IPS-11a (cell line): ENCODE data around the gene GCHFR.

ENCODE experiments used
- H3K4me3 ChIP-seq: one replicate; pipeline ENCODE4 v1.5.1; 2013; ENCODE audit warnings: low read depth, low read length, control low read depth

Gene GCHFR

GRCh38 chr15:40754883-40755811 is 8.7 kb upstream of the GCHFR start, which contains the start of gene RMDN3:
RMDN3 (minus strand) TSS chr15:40755254; CDS start chr15:40754783, 471 bp downstream.
- peak within 1 kb of the TSS; percentile 91 for H3K4me3 ChIP-seq

DNA sequence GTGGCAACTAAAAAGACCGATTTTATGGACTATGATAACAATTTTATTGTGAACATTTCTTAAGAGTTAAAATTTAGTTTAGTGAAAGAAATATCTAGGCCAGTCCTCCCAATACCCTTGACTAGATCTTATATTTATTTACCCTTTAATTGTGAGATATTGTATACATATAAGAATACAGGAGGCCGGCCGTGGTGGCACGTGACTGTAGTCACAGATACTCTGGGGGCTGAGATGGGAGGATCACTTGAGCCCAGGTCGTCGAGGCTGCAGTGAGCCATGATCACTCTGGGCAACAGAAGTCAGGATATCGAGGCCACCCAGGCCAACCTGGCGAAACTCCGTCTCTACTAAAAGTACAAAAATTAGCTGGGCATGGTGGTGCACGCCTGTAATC is 8.1 kb upstream of the GCHFR start:
- peak overlapping the region; percentile 50 for H3K4me3 ChIP-seq

GRCh38 chr15:40756938-40757337 is 6.9 kb upstream of the GCHFR start:
- no peak overlapping the region for H3K4me3 ChIP-seq

- H3K4me3 ChIP-seq: no peak overlapping the region
These were observed 3.9 kb upstream of the GCHFR start for GRCh38 chr15:40759961-40760360.

- H3K4me3 ChIP-seq: peak overlapping the region; percentile 60
These were observed 708 bp upstream of the GCHFR start for GRCh38 chr15:40762919-40763800.

- H3K4me3 ChIP-seq: peak overlapping the region; percentile 60
These were observed 798 bp downstream of the GCHFR start for GRCh38 chr15:40764629-40765103.

- H3K4me3 ChIP-seq: no peak overlapping the region
These were observed 2.4 kb downstream of the GCHFR start for GRCh38 chr15:40766194-40766815.

DNA sequence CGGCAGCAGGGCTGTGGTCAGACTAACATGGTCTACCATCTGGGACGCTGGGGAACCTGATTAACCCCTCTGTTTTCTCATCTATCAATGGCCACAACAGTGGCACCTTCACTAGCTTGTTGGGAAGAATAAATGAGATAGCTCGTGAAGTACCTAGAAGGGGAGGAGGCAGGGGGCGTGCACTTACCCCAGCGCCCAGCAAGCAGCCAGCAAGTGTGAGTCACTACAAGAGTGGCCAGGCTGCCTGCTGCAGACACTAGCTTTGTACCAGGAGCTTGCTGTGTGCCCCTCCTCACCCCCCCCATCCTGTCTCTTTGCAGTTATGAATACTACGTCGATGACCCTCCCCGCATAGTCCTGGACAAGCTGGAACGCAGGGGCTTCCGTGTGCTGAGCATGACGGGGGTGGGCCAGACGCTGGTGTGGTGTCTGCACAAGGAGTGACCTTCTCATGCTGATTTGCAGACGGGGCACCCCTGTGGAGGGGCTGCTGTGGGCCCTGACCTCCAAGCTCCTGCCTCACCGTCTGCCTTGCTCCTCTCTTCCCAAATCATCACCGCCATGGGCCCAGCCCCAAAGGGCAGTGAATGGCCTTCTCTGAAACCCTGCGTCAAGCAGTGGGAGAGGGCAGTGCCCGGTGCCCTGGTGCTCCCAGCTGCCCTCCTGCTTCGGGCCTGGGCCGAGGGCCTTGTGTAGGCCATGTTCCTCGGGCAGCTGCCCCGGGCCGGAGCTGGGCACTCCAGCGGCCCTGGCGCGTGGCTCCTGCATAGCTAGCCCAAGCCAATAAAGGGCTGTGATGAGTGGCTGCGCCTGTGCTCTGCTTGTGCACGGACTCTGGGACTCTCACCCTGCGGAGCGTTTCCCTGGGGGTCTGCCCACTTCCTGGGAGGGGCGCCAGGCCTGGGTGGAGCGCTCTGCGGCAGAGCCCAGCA is 3.3 kb downstream of the GCHFR start:
- no peak overlapping the region for H3K4me3 ChIP-seq

- H3K4me3 ChIP-seq: no peak overlapping the region
These were observed 4.1 kb downstream of the GCHFR start for GRCh38 chr15:40767838-40768500.

DNA sequence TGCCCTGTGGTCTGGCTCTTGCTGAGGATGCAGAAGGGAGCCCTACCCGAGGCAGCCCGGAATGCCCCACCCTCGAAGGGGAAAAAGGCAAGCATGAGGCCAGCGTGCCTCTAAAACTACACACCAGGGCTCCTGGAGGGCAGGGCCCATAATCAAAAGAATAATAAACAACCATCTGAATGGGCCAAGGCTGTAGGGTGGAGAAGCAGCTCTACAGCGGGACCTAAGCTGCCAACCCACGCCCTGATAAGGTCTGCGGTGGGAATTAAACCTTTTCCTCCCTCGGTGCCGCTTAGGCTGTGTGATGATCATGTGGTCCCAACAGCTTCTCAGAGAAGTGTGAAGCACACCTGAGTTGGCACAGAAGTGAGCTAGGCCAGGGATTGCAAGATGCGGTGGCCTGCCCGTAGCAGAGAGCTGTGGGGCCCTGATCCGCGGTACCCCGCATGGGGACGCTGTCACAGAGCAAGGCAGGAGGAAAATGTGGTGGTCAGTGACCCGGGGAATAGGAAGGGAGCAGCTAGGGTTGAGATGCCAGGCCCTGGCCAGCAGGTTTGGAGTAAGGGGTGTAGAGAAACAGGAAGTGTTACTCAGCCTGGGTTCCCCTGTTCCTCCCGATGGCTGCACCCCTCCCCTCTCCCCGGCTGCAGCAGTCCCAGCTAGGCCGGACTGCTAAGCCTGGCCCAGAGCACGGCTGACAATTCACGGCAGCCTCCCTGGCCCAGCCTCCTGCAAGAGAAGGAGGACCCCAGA is 4.8 kb downstream of the GCHFR start:
- H3K4me3 ChIP-seq: no peak overlapping the region

- no peak within 1 kb of the TSS for H3K4me3 ChIP-seq
These were observed 5.6 kb downstream of the GCHFR start, which contains the start of gene C15orf62 for GRCh38 chr15:40769274-40770146. C15orf62 (plus strand) TSS chr15:40769980; CDS start chr15:40770496, 516 bp downstream.

DNA sequence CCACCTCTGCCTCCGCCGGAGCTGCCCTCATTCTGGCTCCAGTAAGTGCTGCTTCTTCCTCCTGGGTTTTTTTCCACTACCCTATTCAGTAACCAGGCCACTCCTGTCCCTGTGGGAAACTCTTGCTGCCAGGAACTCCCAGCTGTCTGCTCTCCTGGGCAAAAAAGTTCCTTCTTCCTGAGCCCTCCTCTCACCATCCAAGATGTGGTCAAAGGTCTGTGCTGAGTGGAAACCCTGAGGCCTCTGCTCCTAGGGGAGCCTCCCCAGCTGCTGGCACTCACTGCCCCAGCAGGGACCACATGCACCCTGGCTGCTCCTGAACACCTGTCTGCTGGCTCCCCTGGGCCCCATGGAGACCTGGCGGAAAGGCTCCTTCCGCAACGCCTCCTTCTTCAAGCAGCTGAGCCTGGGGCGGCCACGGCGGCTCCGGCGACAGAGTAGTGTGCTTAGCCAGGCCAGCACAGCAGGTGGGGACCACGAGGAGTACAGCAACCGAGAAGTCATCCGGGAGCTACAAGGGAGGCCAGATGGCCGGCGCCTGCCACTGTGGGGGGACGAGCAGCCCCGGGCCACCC is 6.4 kb downstream of the GCHFR start:
- no peak overlapping the region for H3K4me3 ChIP-seq

GRCh38 chr15:40771242-40771641 is 7.4 kb downstream of the GCHFR start:
- H3K4me3 ChIP-seq: no peak overlapping the region

DNA sequence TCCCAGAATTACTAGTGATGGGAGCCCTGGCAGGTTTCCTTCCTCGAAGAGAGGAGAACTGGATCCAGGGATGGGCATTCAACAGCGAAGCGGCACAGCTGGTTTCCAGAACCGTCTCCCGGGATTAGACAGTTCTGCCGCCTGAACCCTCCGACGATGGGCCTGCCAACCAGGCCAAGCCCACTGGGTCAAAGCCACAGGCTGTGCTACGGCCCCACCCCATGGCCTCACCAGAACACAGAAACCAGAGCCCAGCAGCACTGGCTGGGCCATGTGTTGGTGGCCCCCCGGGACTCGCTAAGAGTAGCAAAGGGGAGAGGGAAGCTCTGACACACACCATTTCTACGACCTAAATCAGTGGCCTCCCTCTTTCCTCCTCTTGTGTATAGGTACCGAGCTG is 8.1 kb downstream of the GCHFR start:
- H3K4me3 ChIP-seq: no peak overlapping the region

- no peak overlapping the region for H3K4me3 ChIP-seq
These were observed 9.6 kb downstream of the GCHFR start for GRCh38 chr15:40773496-40773895.

DNA sequence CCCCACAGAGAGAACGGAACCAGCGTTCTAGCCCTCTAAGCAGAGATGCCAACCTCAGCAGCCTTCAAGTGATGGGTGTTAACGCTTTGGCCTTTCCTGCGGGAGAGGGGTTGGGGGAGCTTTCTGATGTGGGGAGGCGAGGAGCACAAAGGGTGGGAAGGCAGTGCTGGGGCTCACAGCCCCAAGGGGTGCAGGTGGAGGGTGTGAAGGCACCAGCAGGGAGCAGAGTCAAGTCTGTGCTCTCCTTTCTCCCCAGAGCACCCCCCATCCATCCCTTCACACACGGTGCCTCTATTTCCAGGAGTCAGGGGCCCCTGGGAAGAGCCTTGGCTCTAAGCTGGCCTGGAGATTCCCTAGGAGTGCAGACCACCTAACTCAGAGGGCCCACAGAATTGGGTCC is 10.0 kb downstream of the GCHFR start:
- no peak overlapping the region for H3K4me3 ChIP-seq

GRCh38 chr15:40775007-40775406 is 11.1 kb downstream of the GCHFR start:
- no peak overlapping the region for H3K4me3 ChIP-seq
